HAP-1 (cell line): ENCODE data around the gene SNX27.
"Not testable (repeated sequence)": the region's sequence is repeated elsewhere in the genome, so short reads cannot be mapped to it uniquely, and the experiment has no call there.

Experiments used
- DNase-seq, 2 experiments: peaks; one replicate each; pipeline ENCODE4 v3.0.0-alpha.2; 2016 to 2020; ENCODE audit warnings: low spot score in 2 of 2
- H3K27me3 ChIP-seq: fragments of 250-450 bp; sonication (Bioruptor Pico); 2 replicates; pipeline ENCODE4 v1.5.1; 2020; ENCODE audit warnings: low read depth, mild to moderate bottlenecking, moderate library complexity
- H3K36me3 ChIP-seq: fragments of 250-450 bp; sonication (Bioruptor Pico); replicated peaks from 2 replicates; pipeline ENCODE4 v1.5.1; 2020; ENCODE audit warnings: mild to moderate bottlenecking
- H3K4me1 ChIP-seq: fragments of 250-450 bp; sonication (Bioruptor Pico); 2 replicates; pipeline ENCODE4 v1.5.1; 2020; ENCODE audit warnings: mild to moderate bottlenecking
- H3K4me3 ChIP-seq: fragments of 250-450 bp; sonication (Bioruptor Pico); 2 replicates; pipeline ENCODE4 v1.5.1; 2020; ENCODE audit warnings: mild to moderate bottlenecking, moderate library complexity
- H3K9me3 ChIP-seq: fragments of 250-450 bp; sonication (Bioruptor Pico); 2 replicates; pipeline ENCODE4 v1.5.1; 2020; ENCODE audit warnings: mild to moderate bottlenecking, moderate library complexity
- in situ Hi-C: fragments of 300-500 bp; cut with MboI; formaldehyde crosslinking; loops from 3 replicates; pipeline ENCODE4 v1.14.3; 2020; ENCODE audit warnings: low sequenced_read_pairs, inconsistent platforms, mixed read lengths

The SNX27 gene

DNA sequence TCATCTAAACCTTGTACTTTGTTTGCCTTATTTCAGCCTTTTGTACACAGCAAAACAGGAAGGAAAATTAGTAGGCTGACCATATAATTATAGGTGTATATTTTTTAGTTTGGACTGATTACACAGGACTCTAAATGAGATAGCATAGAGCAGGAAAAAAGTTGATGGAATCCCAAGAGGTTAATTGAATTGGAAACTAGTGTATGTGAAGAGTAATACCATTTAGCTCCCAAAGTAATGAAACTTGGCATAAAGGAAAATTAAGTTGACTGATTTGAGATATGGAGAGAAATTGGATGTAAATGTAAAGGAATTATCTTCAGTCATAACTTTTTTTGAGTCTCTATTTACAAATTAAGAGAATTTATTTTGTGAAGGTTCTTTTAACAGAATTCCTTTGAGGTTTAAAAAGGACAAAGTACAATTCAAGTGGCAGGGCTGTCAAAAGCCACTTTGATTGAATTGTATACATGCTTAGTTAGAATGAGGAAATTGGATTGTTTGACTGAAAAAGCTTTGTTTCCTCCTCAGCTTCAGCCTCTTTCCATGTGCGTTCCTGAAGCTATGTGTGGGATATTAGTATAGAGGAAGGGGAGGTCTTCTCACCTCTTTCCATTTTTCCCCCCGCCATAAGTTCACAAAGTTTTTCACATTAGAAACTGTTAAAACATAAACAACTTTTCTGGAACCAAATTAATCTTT is 26.4 kb downstream of the SNX27 start:
- peaks cover 8% of the 10 kb centered on the region for H3K4me1 ChIP-seq
- in situ Hi-C loops = no loop called here

DNA sequence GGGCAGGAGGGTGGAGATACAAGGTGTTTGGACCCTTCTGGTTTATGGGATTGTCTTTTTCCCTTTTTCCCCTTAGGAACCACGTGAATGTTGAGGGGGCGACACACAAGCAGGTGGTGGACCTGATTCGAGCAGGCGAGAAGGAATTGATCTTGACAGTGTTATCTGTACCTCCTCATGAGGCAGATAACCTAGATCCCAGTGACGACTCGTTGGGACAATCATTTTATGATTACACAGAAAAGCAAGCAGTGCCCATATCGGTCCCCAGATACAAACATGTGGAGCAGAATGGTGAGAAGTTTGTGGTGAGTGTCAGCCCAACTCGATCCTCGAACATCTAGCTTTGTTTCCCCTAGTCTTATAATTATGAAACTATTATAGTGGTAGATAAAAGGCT is 27.0 kb downstream of the SNX27 start:
- H3K27me3 ChIP-seq = no peaks in the 10 kb centered on the region

More for the DNA sequence above, 26.4 kb downstream of the SNX27 start:
- H3K4me3 ChIP-seq = no peak overlapping the region
- H3K27me3 ChIP-seq = no peaks in the 10 kb centered on the region
- no peak for DNase-seq
- no peaks in the 10 kb centered on the region for H3K9me3 ChIP-seq
- peaks cover 8% of the 10 kb centered on the region for H3K36me3 ChIP-seq

DNA sequence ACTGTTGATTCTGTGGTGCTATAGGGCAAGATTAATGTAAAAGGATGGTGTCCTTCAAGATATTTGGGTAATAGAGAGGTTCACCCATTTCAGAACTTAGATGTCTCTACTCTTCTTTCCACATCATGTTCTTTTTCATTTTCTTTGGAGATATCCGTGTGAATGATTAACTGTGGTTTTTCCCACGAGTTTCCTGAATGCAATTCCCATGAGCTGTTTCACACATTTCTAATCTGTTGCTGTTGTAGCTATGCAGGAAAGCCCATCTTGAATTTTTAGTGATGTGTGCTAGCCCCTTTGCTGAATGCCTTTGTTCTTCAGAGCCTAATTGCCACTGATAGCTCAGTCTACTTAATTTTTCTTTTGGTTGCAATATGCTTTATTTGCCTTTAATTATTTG is 27.6 kb downstream of the SNX27 start:
- DNase-seq = no peak
- Histone ChIP-seq H3K4me3 (no peak overlapping the region), H3K36me3 (peaks cover 8% of the 10 kb centered on the region), H3K27me3 (no peaks in the 10 kb centered on the region), H3K4me1 (peaks cover 6% of the 10 kb centered on the region), H3K9me3 (no peaks in the 10 kb centered on the region)
- in situ Hi-C loops = no loop called here

More for the DNA sequence above, 27.0 kb downstream of the SNX27 start:
- H3K4me3 ChIP-seq = no peak overlapping the region
- DNase-seq = no peak
- H3K9me3 ChIP-seq = no peaks in the 10 kb centered on the region
- H3K4me1 ChIP-seq = peaks cover 8% of the 10 kb centered on the region
- in situ Hi-C loops = no loop called here
- H3K36me3 ChIP-seq = peaks cover 8% of the 10 kb centered on the region

DNA sequence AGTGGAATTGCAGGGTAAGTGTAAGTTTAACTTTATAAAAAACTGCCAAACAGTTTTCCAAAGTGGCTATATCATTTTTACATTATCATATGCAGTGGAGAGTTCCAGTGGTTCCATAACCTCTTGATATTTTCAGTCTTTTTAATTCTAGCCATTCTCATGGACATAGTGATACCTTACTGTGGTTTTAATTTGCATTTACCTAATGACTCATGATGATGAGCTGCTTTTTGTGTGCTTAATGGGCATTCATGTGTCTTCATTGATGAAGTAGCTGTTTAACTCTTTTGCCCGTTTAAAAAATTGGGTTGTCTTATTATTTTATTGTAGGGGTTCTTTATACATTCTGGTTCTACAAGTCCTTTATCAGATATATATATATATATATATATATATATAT is 29.4 kb downstream of the SNX27 start:
- peaks cover 6% of the 10 kb centered on the region for H3K4me1 ChIP-seq
- no peak for DNase-seq
- no peaks in the 10 kb centered on the region for H3K27me3 ChIP-seq
- H3K4me3 ChIP-seq = no peak overlapping the region
- no peaks in the 10 kb centered on the region for H3K9me3 ChIP-seq
- in situ Hi-C loops = no loop called here
- H3K36me3 ChIP-seq = peaks cover 8% of the 10 kb centered on the region

DNA sequence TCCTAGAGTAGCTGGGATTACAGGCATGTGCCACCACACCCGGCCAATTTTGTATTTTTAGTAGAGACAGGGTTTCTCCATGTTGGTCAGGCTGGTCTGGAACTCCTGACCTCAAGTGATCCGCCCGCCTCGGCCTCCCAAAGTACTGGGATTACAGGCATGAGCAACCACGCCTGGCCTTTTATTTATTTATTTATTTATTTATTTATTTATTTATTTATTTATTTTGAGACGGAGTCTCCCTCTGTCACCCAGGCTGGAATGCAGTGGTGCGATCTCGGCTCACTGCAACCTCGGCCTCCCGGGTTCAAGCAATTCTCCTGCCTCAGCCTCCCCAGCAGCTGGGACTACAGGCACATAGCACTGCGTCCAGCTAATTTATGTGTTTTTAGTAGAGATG is 31.2 kb downstream of the SNX27 start:
- H3K27me3 ChIP-seq, H3K9me3 ChIP-seq, H3K36me3 ChIP-seq, in situ Hi-C loops, H3K4me3 ChIP-seq, DNase-seq, H3K4me1 ChIP-seq: not testable (repeated sequence)

DNA sequence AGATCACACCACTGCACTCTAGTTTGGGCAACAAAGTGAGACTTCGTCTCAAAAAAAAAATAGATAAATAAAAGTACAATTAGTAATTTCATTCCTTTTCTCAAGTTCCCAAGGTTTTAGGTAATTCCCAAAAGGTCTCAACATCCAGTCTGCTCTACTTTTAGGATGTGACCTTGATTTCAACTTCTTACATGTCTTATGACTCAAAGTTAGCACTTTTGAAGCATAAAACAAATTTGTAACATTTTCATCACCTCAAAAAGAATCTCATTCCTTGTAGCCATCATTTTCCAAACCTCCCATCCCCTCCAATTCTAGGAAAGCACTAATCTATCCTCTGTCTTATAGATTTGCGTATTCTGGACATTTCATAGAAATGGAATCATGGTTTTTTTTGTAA is 32.2 kb downstream of the SNX27 start:
- Histone ChIP-seq H3K27me3 (no peaks in the 10 kb centered on the region), H3K9me3 (no peaks in the 10 kb centered on the region), H3K36me3 (peaks cover 8% of the 10 kb centered on the region), H3K4me3 (no peak overlapping the region), H3K4me1 (no peaks in the 10 kb centered on the region)
- in situ Hi-C loops = no loop called here
- no peak for DNase-seq

DNA sequence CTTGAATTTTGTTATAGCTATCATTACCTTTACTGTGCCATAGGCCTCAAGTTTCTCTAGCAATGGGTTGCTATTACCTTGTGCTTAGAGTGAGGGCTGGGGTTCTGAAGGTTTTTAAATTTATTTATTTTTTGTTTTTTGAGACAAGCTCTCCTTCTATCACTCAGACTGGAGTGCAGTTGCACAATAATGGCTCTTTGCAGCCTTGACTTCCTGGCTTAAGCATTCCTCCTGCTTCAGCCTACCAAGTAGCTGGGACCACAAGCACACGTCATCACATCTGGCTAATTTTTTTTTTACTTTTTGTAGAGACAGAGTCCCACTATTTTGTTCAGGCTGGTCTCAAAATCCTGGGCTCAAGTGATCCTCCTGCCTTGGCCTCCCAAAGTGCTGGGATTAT is 41.5 kb downstream of the SNX27 start:
- Histone ChIP-seq H3K4me1 (no peaks in the 10 kb centered on the region), H3K4me3 (no peak overlapping the region), H3K27me3 (no peaks in the 10 kb centered on the region), H3K9me3 (peaks cover 2% of the 10 kb centered on the region; the same call in 1 of the 2 replicates), H3K36me3 (peaks cover 2% of the 10 kb centered on the region; the same call in 1 of the 2 replicates)
- DNase-seq = no peak
- in situ Hi-C loops = no loop called here

DNA sequence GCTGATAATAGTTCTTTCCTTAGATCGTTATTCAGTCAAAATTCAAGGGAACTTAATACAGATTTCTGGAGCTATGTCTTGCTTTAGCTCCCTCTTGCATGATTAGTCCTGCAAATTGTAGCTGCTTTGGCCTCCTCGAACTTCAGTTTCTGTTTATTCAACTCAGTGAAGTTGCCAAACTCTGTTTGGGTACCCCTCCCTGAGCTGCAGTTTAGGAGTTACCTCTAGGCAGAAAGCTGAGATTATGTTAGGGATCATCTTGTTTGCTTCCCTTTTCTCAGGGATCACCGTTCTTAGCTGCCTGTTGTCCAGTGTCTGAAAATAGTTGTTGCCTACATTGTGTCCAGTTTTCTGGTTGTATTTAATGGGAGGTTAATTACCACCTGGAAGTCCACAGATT is 43.5 kb downstream of the SNX27 start:
- no peak overlapping the region for H3K4me3 ChIP-seq
- in situ Hi-C loops = no loop called here
- H3K36me3 ChIP-seq = peaks cover 5% of the 10 kb centered on the region; the same call in 1 of the 2 replicates
- H3K4me1 ChIP-seq = no peaks in the 10 kb centered on the region
- H3K9me3 ChIP-seq = peaks cover 1% of the 10 kb centered on the region; the same call in 1 of the 2 replicates
- H3K27me3 ChIP-seq = no peaks in the 10 kb centered on the region
- no peak for DNase-seq

DNA sequence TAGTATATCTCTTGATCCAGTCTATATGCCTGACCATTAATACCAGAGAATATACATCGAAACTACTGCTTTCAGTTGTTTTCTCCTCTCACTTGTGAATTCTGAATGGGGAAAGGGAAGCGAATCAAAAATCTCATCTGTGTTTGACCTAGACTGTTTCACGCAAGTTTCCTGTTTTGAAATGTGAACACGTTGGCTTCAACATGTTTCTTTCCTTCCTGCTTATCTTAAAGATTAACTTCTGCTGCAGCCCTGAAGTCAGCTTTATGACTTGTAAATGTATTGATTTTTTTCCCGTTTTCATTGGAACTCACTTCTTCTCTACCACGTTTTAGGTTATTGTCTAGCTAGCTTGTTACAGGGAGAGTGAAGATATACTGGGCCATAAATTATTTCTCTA is 49.9 kb downstream of the SNX27 start:
- in situ Hi-C loops = no loop called here
- Histone ChIP-seq H3K36me3 (peaks cover 16% of the 10 kb centered on the region), H3K4me3 (no peak overlapping the region), H3K9me3 (no peaks in the 10 kb centered on the region), H3K4me1 (no peaks in the 10 kb centered on the region), H3K27me3 (no peaks in the 10 kb centered on the region)
- DNase-seq = no peak

DNA sequence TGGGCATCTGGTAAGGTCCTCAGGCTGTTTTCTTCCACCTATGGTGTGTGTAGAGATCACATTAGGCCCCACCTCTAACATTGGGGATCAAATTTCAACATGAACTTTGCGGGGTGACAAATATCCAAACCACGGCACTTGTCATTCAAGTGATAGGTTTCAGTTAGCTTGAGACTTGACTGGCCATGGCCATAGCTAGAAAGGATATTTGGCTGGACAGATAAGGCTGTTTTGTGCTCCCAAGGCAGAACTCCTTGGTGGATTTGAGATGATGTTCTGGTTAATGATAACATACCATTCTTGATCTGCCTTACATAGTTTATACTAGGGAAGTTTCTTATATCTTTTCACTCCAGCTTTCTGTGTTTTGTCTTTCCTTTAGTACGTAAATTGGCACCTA is 56.2 kb downstream of the SNX27 start:
- no peaks in the 10 kb centered on the region for H3K4me1 ChIP-seq
- no peaks in the 10 kb centered on the region for H3K27me3 ChIP-seq
- no peaks in the 10 kb centered on the region for H3K9me3 ChIP-seq
- no peak overlapping the region for H3K4me3 ChIP-seq
- no peak for DNase-seq
- H3K36me3 ChIP-seq = peaks cover 12% of the 10 kb centered on the region
- in situ Hi-C loops = no loop called here

DNA sequence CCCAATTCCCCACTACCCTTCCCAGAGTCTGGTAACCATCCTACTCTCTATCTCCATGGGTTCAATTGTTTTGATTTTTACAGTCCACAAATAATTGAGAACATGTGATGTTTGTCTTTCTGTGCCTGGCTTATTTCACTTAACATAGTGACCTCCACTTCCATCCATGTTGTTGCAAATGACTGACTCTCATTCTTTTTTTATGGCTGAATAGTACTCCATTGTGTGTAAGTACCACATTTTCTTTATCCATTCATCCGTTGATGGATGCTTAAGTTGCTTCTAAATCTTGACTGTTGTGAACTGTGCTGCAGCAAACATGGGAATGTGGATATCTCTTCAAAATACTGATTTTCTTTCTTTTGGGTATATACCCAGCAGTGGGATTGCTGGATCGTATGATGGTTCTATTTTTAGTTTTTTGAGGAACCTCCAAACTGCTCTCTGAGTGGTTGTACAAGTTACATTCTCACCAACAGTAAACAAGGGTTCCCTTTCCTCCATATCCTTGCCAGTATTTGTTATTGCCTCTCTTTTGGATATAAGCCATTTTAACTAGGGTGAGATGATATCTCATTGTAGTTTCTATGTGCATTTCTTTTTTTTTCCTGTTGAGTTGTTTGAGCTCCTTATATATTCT is 58.3 kb downstream of the SNX27 start:
- H3K36me3 ChIP-seq = peaks cover 12% of the 10 kb centered on the region
- in situ Hi-C loops, H3K27me3 ChIP-seq, DNase-seq, H3K4me1 ChIP-seq, H3K9me3 ChIP-seq, H3K4me3 ChIP-seq: not testable (repeated sequence)

DNA sequence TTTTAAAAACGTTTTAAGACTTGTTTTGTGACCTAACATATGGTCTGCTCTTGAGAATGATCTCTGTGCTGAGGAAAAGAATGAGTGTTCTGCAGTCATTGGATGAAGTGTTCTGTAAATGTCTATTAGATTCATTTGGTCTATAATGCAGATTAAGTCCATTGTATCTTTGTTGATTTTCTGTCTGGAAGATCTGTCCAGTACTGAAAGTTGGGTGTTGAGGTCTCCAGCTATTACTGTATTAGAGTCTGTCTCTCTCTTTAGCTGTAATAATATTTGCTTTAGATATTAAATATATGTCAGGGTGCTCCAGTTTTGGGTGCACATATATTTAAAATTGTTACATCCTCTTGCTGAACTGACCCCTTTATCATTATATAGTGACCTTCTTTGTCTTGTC is 61.6 kb downstream of the SNX27 start:
- in situ Hi-C loops = no loop called here
- H3K4me1 ChIP-seq = no peaks in the 10 kb centered on the region
- no peak for DNase-seq
- no peak overlapping the region for H3K4me3 ChIP-seq
- peaks cover 12% of the 10 kb centered on the region for H3K36me3 ChIP-seq
- H3K9me3 ChIP-seq = no peaks in the 10 kb centered on the region
- H3K27me3 ChIP-seq = no peaks in the 10 kb centered on the region

DNA sequence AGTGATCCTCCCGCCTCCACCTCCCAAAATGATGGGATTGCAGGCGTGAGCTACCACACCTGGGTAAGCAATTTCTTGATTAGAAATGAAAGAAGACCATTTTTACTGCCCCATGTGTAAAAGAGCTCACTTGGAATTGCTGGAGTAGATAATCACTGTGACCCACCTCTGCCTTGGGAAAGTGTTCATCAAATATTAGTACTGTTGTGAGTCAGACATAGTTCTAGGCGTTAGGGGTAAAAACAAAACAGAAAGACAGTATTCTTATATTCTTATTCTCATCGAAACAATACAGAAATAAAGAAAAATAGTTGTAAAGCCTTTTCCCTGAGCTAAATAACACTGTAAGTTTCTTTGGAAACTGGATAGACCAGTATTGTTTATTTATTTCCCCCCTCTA is 68.5 kb downstream of the SNX27 start:
- DNase-seq = no peak
- in situ Hi-C loops = no loop called here

DNA sequence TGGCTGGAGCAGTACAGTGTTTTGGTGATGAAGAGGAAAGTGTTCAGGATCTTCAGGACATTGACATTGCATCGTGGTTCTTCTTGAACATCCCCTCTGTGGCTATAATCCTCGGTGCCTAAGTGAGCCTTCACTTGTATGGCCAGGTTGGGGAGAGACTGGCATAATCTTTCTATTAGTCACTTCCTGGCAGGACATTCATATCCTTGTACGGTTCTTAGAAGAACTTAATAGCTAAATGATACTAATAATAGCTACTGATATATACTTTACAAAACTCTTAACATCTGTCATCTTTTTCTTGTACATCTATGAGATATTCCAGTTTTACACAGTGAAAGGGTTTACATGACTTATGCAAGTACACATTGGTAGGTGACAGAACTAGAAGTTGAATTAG is 69.0 kb downstream of the SNX27 start:
- in situ Hi-C loops = no loop called here
- Histone ChIP-seq H3K4me3 (no peak overlapping the region), H3K27me3 (peaks cover 2% of the 10 kb centered on the region; the same call in 1 of the 2 replicates), H3K36me3 (0 out of 2 replicates have a peak, but pooled peaks cover 3% of the 10 kb centered on the region), H3K9me3 (no peaks in the 10 kb centered on the region), H3K4me1 (no peaks in the 10 kb centered on the region)
- DNase-seq = no peak

More for the DNA sequence above, 68.5 kb downstream of the SNX27 start:
- Histone ChIP-seq H3K36me3 (0 out of 2 replicates have a peak, but pooled peaks cover 3% of the 10 kb centered on the region), H3K4me3 (no peak overlapping the region), H3K4me1 (no peaks in the 10 kb centered on the region), H3K9me3 (no peaks in the 10 kb centered on the region), H3K27me3 (peaks cover 2% of the 10 kb centered on the region; the same call in 1 of the 2 replicates)
